Frontal cortex (tissue), 4 donors: ENCODE results near the gene ZNF644. TPM values are rescaled to one million over a fixed set of nuclear protein-coding genes. Genes with fewer than 3 reads are reported as not detected.
"Not testable (repeated sequence)": the region's sequence is repeated elsewhere in the genome, so short reads cannot be mapped to it uniquely, and the experiment has no call there.

ENCODE experiments used
- DNase-seq, 2 donors: peaks; one replicate each; pipeline ENCODE4 v3.0.0; 2012; ENCODE audit warnings: low spot score in 2 of 2
- FAIRE-seq: peaks from 2 replicates; lab custom pipeline; 2012; peaks lifted over from hg19 to GRCh38; lab: Jason Lieb, UNC
- total RNA-seq: library from RNA; depleted of rRNA; stranded (reverse); fragments of >200 nt; gene quantifications from one replicate; pipeline ENCODE4 v1.2.3, GENCODE V29; 2014
- donor health status: control.
- donor health status: control.
- donor health status: control.

The ZNF644 gene
- total RNA-seq = 281 TPM

GRCh38 chr1:91021686-91022517 is at the start of gene ZNF644:
Gene ZNF644, minus strand, starts transcription at chr1:91022035. Its CDS starts 39,682 bp downstream, at chr1:90982353.
- FAIRE-seq (no peak), DNase-seq (peak; percentile 88 to 91)

GRCh38 chr1:91070298-91070697 is 48.5 kb upstream of the ZNF644 start:
- no peak for DNase-seq
- FAIRE-seq = no peak

DNA sequence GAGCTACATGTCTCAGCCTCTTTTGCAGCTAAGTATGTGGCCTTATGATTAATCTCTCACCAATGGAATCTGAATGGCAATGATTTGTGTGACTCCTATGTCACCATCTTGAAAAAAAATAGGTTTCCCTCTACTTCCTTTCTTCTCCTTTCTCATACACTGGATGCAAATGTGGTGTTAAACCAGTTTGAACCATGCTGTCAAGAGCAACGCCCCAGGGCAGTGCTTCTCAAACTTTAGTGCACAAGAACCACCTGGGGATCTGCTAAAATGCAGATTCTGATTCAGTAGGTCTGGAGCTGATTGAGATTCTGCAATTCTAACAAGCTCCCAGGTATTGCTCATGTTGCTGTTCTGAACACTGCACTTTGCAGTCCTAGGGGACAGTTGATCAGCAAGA is 44.7 kb upstream of the ZNF644 start:
- DNase-seq = no peak
- FAIRE-seq = no peak

- DNase-seq (no peak), FAIRE-seq (no peak)
Observed at GRCh38 chr1:91065337-91065736, 43.5 kb upstream of the ZNF644 start.

DNA sequence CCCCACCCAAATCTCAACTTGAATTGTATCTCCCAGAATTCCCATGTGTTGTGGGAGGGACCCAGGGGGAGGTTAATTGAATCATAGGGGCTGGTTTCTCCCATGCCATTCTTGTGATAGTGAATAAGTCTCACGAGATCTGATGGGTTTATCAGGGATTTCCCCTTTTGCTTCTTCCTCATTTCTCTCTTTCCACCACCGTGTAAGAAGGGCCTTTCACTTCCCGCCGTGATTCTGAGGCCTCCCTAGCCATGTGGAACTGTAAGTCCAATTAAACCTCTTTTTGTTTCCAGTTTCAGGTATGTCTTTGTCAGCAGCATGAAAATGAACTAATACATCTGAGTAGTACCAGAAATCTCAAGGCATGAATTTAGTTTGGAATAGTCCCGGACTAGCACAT is 41.6 kb upstream of the ZNF644 start:
- not testable (repeated sequence) for FAIRE-seq

DNA sequence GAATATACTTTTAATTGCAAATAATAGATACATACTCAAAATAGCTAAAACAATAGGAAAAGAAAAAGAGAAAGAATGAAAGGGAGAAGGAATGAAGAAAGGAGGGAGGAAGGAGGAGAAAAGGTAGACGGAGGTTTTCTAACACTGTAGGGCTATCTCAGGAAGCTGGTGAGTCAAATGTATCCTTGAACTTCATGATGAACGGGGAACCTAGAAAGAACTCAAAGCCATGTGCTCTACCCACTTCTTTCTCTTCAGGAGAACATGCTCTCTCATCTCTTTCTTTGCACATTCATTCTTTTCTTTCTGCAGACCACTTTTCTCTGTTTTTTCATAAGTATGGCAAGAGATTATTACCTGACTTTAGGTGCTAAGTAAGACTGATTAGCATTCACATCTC is 37.3 kb upstream of the ZNF644 start:
- DNase-seq (no peak), FAIRE-seq (no peak)

More for the DNA sequence above, 41.6 kb upstream of the ZNF644 start:
- not testable (repeated sequence) for DNase-seq

GRCh38 chr1:91057784-91058183 is 35.9 kb upstream of the ZNF644 start:
- no peak for FAIRE-seq
- no peak for DNase-seq

- no peak for DNase-seq
- FAIRE-seq = no peak
Observed at GRCh38 chr1:91054780-91055481, 33.1 kb upstream of the ZNF644 start.

GRCh38 chr1:91053630-91054029 is 31.8 kb upstream of the ZNF644 start:
- no peak for FAIRE-seq
- DNase-seq = no peak

DNA sequence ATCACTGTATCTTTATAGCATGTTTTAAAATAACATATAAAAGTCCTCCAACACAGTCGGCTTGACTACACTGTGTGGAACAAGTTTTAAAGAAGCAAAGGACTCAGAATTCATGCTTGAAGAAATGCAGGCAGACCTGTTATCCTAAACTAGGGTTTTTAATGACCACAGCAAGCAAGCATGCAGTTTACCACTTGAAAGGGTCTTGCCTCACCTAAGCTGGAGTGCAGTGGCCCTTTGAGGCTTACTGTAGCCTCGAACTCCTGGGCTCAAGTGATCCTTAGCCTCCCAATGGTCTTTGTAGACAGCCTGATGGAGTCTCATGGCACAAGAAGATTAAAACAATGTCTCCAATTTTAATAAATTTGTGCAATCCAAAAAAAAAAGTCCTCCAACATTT is 27.7 kb upstream of the ZNF644 start:
- DNase-seq, FAIRE-seq: not testable (repeated sequence)

- no peak for DNase-seq
- no peak for FAIRE-seq
Observed at GRCh38 chr1:91046766-91047165, 24.9 kb upstream of the ZNF644 start.

GRCh38 chr1:91045284-91045683 is 23.4 kb upstream of the ZNF644 start:
- FAIRE-seq = no peak

DNA sequence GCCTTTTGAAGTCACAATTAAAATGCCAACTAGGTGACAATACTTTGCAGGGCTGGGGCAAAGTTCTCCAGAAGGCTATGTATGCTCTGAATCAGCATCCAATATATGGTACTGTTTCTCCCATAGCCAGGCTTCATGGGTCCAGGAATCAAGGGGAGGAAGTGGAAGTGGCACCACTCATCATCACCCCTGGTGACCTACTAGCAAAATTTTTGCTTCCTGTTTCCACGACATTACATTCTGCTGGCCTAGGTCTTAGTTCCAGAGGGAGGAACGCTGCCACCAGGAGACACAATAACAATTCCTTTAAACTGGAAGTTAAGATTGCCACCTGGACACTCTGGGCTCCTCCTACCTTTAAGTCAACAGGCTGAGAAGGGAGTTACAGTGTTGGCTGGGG is 22.9 kb upstream of the ZNF644 start:
- not testable (repeated sequence) for FAIRE-seq, DNase-seq

More at GRCh38 chr1:91045284-91045683, 23.4 kb upstream of the ZNF644 start:
- no peak for DNase-seq

- not testable (repeated sequence) for DNase-seq, FAIRE-seq
Observed at GRCh38 chr1:91042372-91042771, 20.5 kb upstream of the ZNF644 start.

DNA sequence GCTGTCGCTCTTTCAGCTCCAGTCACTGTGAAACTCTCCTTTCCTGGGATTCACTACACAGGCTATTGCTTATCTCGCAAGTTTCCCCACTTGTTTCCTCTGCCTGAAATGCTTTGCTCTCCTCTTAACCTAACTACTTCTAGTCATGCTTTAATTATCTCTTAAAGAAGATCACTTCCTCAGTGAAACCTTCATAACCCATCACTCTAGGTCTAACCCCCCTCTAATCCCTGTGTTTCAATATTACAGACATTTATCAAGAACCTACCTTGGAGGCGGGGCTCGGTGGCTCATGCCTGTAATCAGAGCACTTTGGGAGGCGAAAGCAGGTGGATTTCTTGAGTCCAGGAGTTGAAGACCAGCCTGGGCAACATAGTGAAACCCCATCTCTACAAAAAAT is 16.7 kb upstream of the ZNF644 start:
- FAIRE-seq = no peak
- no peak for DNase-seq

- DNase-seq = no peak
- FAIRE-seq = no peak
Observed at GRCh38 chr1:91036894-91037829, 15.3 kb upstream of the ZNF644 start.

DNA sequence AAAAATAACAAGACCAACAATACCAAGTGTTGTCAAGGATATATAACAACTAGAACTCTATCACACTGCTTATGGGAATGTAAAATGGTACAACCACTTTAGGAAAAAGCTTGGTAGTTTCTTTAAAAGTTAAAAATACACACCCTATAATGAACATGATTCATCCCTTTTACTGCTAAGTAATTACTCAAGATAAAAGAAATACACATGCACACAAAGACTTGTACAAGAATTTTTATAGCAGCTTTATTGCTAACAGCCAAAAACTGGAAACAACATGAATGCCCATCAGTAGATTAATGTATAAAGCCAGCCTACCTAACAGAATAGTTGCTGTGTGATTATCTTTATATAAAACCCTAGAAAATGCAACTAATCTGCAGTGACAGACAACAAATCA is 10.5 kb upstream of the ZNF644 start:
- FAIRE-seq (no peak), DNase-seq (no peak)

DNA sequence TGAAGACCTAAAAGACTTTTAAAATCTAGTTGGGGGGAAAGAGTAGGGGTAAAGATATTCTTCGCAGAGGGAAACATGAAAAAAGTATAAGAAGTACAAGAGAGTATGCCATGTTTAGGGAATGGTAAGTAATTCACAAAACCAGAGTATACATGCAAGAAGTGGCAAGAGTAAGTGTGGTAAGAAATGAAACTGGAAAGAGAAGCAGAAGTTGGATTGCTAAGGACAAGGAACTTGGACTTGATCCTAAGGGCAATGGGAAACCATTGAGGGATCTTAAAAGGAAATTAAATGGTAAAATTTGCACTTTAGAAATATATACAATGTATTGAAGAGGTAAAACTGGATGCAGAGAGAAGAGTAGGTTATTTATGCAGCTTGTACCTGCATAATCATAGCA is 9.2 kb upstream of the ZNF644 start:
- no peak for DNase-seq
- FAIRE-seq = no peak

- DNase-seq (no peak), FAIRE-seq (no peak)
Observed at GRCh38 chr1:91026777-91027176, 4.9 kb upstream of the ZNF644 start.

DNA sequence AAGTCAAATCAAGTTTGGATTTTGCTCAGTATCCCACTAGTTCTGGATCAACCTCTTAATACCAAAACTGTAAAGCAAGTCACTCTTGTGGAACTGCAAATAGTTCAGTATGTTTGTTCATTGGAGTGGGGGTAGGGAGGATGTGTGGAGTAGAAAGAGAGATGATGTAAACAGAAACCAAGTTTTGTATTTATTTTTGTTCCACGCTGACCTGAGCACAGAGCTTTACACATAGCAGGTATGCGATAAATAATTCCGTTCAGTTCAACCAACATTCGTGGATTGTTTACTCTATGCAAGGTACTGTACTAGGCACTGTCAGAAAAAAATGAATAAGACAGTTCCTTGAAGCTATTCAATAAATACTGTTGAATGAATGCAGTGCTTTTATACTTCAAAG is 4.5 kb upstream of the ZNF644 start:
- DNase-seq (no peak), FAIRE-seq (no peak)
